ENCODE measurements around the gene MFAP3L.
"Not testable (repeated sequence)": the region's sequence is repeated elsewhere in the genome, so short reads cannot be mapped to it uniquely, and the experiment has no call there.

Gene MFAP3L

GRCh38 chr4:169985881-169986280, 40.3 kb downstream of the MFAP3L start:
- FAIRE-seq: no peak

- FAIRE-seq: no peak
These were observed 41.5 kb downstream of the MFAP3L start for GRCh38 chr4:169984745-169985144.

- FAIRE-seq: no peak
These were observed 42.0 kb downstream of the MFAP3L start for GRCh38 chr4:169984173-169984572.

GRCh38 chr4:169976951-169977350, 49.2 kb downstream of the MFAP3L start:
- FAIRE-seq: no peak

- no peak for FAIRE-seq
These were observed 50.1 kb downstream of the MFAP3L start for GRCh38 chr4:169975838-169976796.

- no peak for FAIRE-seq
These were observed 50.9 kb downstream of the MFAP3L start for GRCh38 chr4:169975131-169975837.

GRCh38 chr4:169971456-169972015, 54.7 kb downstream of the MFAP3L start:
- no peak for FAIRE-seq

- no peak for FAIRE-seq
These were observed 57.2 kb downstream of the MFAP3L start for GRCh38 chr4:169968999-169969398.

- no peak for FAIRE-seq
These were observed 62.2 kb downstream of the MFAP3L start for GRCh38 chr4:169963998-169964397.

- no peak for FAIRE-seq
These were observed 66.9 kb downstream of the MFAP3L start for GRCh38 chr4:169959254-169959653.

- FAIRE-seq: no peak
These were observed 67.6 kb downstream of the MFAP3L start for GRCh38 chr4:169958629-169959028.

- no peak for FAIRE-seq
These were observed 68.4 kb downstream of the MFAP3L start for GRCh38 chr4:169957785-169958184.

- no peak for FAIRE-seq
These were observed 69.9 kb downstream of the MFAP3L start for GRCh38 chr4:169956091-169956843.

GRCh38 chr4:169955521-169955920, 70.7 kb downstream of the MFAP3L start:
- no peak for FAIRE-seq

GRCh38 chr4:169952236-169953002, 73.8 kb downstream of the MFAP3L start:
- FAIRE-seq: no peak

GRCh38 chr4:169948271-169948670, 77.9 kb downstream of the MFAP3L start:
- FAIRE-seq: no peak

GRCh38 chr4:169945636-169946035, 80.6 kb downstream of the MFAP3L start:
- no peak for FAIRE-seq

GRCh38 chr4:169943601-169944000, 82.6 kb downstream of the MFAP3L start:
- FAIRE-seq: not testable (repeated sequence)

GRCh38 chr4:169941141-169941540, 85.1 kb downstream of the MFAP3L start:
- FAIRE-seq: no peak

GRCh38 chr4:169940460-169940859, 85.7 kb downstream of the MFAP3L start:
- no peak for FAIRE-seq

Data from G401.6 (cell line).